OCI-LY3 (cell line): ENCODE data around the gene SELENBP1.

ENCODE experiments used
- H2AFZ ChIP-seq: fragments of 200-600, 300-600 bp; shearing (Covaris generic); 2 replicates; pipeline ENCODE4 v1.6.0; 2014; ENCODE audit warnings: antibody characterized with exemption, low read depth, low read length
- H3K27ac ChIP-seq: fragments of 200-600, 300-600 bp; sonication (generic); 2 replicates; pipeline ENCODE4 v1.5.1; 2014; ENCODE audit warnings: mild to moderate bottlenecking, low read length, moderate library complexity, mixed read lengths
- H3K27me3 ChIP-seq: fragments of 200-600, 300-600 bp; sonication (generic); 2 replicates; pipeline ENCODE4 v1.6.1; 2014; ENCODE audit warnings: low read depth, low read length, mixed read lengths
- H3K36me3 ChIP-seq: fragments of 200-600, 300-600 bp; sonication (generic); replicated peaks from 2 replicates; pipeline ENCODE3; 2014; ENCODE audit warnings: low read depth, low read length, mixed read lengths
- H3K4me1 ChIP-seq: fragments of 300-600, 200-600 bp; sonication (generic); 2 replicates; pipeline ENCODE4 v1.6.1; 2014; ENCODE audit warnings: low read length, mixed read lengths
- H3K4me2 ChIP-seq: fragments of 200-600, 300-600 bp; sonication (generic); 2 replicates; pipeline ENCODE4 v1.6.1; 2014; ENCODE audit warnings: low read length, mixed read lengths
- H3K4me3 ChIP-seq: fragments of 300-600, 200-600 bp; sonication (generic); 2 replicates; pipeline ENCODE4 v1.5.1; 2014; ENCODE audit warnings: antibody characterized with exemption, mild to moderate bottlenecking, low read length, moderate library complexity
- H3K79me2 ChIP-seq: fragments of 300-600, 200-600 bp; shearing (Covaris generic); 2 replicates; pipeline ENCODE4 v1.6.1; 2014; ENCODE audit warnings: mild to moderate bottlenecking, low read length, mixed read lengths
- H3K9ac ChIP-seq: fragments of 300-600, 200-600 bp; shearing (Covaris generic); 2 replicates; pipeline ENCODE4 v1.6.0; 2014; ENCODE audit warnings: mild to moderate bottlenecking, low read length, moderate library complexity
- H3K9me3 ChIP-seq: fragments of 200-600, 300-600 bp; shearing (Covaris generic); 2 replicates; pipeline ENCODE4 v1.6.1; 2014; ENCODE audit warnings: low read length, mixed read lengths; ENCODE audit not compliant: insufficient read depth
- H4K20me1 ChIP-seq: fragments of 200-600, 300-600 bp; sonication (generic); 2 replicates; pipeline ENCODE4 v1.6.1; 2016; ENCODE audit warnings: low read length, mixed read lengths; ENCODE audit not compliant: insufficient read depth
- EZH2phosphoT487 ChIP-seq: fragments of 200-600 bp; shearing (Covaris generic); IDR thresholded peaks from 2 replicates; pipeline ENCODE4 v1.6.1; 2018; ENCODE audit warnings: antibody characterized with exemption, mixed run types, low read depth
- TF ChIP-seq, protein P1 (sequence below): fragments of 200-600, 300-600 bp; sonication (generic); IDR thresholded peaks from 2 replicates; pipeline ENCODE4 v1.5.1; 2014; ENCODE audit warnings: antibody characterized with exemption, low read length, low read depth

The SELENBP1 gene

DNA sequence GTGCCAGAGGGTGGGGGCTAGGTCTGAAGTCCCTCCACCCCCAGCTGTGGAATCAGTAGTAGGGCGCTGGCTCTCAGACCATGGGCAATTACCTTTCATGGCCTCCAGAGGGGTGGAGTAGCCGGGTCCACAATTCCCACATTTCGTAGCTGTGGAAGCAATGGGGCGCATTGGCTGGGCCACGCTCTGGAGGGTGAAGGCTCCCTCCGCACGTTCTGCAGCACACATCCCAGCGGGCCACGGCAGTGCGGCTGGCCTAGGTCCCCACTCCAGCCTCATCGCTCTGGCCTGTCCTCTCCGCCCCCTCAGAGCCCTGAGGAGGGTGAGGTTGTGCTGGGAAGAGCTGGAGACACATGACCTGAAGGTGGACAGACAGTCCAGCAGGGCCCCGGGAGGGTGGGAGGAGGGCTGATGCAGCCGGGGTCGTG is 2.9 kb downstream of the SELENBP1 start:
- Histone ChIP-seq H3K4me1 (peaks cover 12% of the 10 kb centered on the region; the same call in 1 of the 2 replicates), H3K4me3 (no peak overlapping the region), H3K36me3 (no peaks in the 10 kb centered on the region), H4K20me1 (no peaks in the 10 kb centered on the region), H3K9ac (no peak overlapping the region), H3K79me2 (no peaks in the 10 kb centered on the region), H3K4me2 (no peak overlapping the region), H3K27ac (no peak overlapping the region), H2AFZ (peak overlapping the region; percentile 86), H3K27me3 (no peaks in the 10 kb centered on the region), H3K9me3 (no peaks in the 10 kb centered on the region)
- TF ChIP-seq, protein P1, sequence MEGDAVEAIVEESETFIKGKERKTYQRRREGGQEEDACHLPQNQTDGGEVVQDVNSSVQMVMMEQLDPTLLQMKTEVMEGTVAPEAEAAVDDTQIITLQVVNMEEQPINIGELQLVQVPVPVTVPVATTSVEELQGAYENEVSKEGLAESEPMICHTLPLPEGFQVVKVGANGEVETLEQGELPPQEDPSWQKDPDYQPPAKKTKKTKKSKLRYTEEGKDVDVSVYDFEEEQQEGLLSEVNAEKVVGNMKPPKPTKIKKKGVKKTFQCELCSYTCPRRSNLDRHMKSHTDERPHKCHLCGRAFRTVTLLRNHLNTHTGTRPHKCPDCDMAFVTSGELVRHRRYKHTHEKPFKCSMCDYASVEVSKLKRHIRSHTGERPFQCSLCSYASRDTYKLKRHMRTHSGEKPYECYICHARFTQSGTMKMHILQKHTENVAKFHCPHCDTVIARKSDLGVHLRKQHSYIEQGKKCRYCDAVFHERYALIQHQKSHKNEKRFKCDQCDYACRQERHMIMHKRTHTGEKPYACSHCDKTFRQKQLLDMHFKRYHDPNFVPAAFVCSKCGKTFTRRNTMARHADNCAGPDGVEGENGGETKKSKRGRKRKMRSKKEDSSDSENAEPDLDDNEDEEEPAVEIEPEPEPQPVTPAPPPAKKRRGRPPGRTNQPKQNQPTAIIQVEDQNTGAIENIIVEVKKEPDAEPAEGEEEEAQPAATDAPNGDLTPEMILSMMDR: no peak
- TF ChIP-seq EZH2phosphoT487: no peak

DNA sequence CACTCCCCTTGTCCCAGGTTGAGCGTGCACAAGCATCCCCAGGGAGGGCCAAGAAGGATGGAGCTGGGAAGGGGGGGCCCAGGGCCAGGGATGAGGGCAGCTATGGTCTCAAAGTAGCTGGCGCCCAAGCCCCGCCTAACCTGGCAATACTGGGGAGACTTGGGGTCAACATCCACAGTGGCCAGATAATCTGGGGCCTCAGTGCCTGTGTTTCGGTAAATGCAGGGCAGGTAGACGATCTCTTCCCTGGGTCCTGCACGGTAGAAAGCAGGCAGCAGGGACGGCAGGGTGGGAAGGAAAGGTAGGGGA is 3.2 kb downstream of the SELENBP1 start:
- no peaks in the 10 kb centered on the region for H3K9me3 ChIP-seq
- H2AFZ ChIP-seq: no peak overlapping the region
- H3K4me3 ChIP-seq: no peak overlapping the region
- TF ChIP-seq EZH2phosphoT487: no peak
- TF ChIP-seq, protein P1: no peak
- no peak overlapping the region for H3K9ac ChIP-seq
- no peaks in the 10 kb centered on the region for H3K27me3 ChIP-seq
- no peak overlapping the region for H3K4me2 ChIP-seq
- peaks cover 12% of the 10 kb centered on the region; the same call in 1 of the 2 replicates for H3K4me1 ChIP-seq
- no peaks in the 10 kb centered on the region for H3K36me3 ChIP-seq
- no peaks in the 10 kb centered on the region for H3K79me2 ChIP-seq
- no peak overlapping the region for H3K27ac ChIP-seq
- no peaks in the 10 kb centered on the region for H4K20me1 ChIP-seq

DNA sequence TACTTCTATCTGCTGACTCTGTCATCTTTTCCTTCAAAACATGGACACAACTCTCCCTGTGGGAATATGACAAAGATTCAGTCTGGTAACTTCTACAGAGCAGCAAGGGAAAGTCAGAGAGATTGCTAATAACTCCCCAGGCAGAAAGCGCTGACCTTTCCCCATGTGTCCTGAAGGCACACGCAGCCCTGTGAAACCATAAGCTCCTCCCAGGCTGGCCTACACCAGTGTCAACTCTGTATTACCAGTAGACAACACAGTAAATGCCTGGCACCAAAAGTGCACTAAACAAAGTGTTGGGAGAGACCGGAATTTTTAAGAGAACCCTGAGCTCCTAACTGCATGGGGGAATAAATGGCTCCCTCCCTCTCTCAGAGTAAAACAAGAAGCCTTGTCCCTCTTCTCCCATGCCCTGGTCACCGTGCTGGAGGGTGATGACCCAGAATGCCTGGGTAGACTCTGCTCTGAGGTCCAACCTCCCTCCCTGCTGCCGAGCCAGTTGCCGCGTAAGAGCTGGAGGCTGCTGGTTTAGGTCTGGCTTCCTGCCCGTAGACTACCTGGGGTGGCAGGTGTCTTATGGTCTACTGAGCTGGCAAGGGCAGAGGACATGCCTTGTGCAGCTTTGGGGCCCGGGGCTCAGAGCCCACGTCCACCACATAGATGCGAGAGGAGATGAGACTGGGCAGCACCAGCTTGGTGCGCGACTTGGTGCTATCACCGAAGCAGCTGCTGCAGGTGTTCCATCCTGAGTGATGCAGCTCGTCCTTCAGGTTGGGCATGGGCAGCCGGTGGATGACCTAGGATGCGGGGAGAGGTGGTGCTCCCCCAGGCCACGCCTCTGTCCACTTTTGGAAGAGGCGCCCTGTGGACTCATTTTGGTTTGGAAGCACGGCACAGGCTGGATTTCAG is 3.9 kb downstream of the SELENBP1 start:
- Histone ChIP-seq H3K4me3 (no peak overlapping the region), H3K9ac (no peak overlapping the region), H3K36me3 (no peaks in the 10 kb centered on the region), H2AFZ (no peak overlapping the region), H3K4me1 (peaks cover 6% of the 10 kb centered on the region; the same call in 1 of the 2 replicates), H3K4me2 (no peak overlapping the region), H3K79me2 (no peaks in the 10 kb centered on the region), H3K27ac (no peak overlapping the region), H3K9me3 (no peaks in the 10 kb centered on the region), H3K27me3 (no peaks in the 10 kb centered on the region), H4K20me1 (no peaks in the 10 kb centered on the region)
- TF ChIP-seq, protein P1: no peak
- TF ChIP-seq EZH2phosphoT487: no peak

DNA sequence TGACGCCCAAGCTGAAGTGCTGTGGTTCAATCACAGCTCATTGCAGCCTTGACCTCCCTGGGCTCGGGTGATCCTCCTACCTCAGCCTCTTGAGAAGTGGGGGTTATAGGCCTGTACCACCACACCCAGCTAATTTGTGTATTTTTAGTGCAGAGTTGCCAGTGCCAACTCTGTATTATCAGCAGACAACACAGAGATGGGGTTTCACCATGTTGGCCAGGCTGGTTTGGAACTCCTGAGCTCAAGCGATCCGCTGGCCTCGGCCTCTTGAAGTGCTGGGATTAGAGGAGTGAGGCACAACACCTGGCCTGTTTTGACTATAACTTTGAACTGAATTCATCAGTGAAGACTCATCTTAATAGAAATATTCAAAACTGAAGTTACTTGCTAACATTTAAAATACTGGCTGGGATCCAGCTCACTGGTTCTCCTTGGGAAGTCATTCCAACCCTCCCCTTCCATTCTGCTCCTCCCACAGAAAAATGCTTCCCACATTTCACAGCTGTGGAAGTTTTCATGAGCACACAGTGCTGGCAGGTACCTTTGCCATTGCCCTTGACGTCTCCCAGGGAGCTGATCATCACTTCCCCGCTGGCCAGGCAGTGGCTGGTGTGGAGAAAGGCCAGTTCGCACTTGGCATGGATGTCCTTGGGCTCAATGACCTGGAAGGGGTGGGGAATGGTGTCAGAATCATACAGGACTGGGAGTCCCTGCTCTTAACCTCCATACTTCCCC is 4.7 kb downstream of the SELENBP1 start:
- Histone ChIP-seq H3K4me1 (peaks cover 6% of the 10 kb centered on the region; the same call in 1 of the 2 replicates), H3K4me3 (no peak overlapping the region), H3K27ac (no peak overlapping the region), H2AFZ (no peak overlapping the region), H4K20me1 (no peaks in the 10 kb centered on the region), H3K9ac (no peak overlapping the region), H3K79me2 (no peaks in the 10 kb centered on the region), H3K36me3 (peaks cover under 1% of the 10 kb centered on the region), H3K9me3 (peaks cover 2% of the 10 kb centered on the region; the same call in 1 of the 2 replicates), H3K4me2 (no peak overlapping the region), H3K27me3 (no peaks in the 10 kb centered on the region)
- TF ChIP-seq, protein P1: no peak
- no peak for TF ChIP-seq EZH2phosphoT487
